ENCODE results near the gene GRM4.

Gene GRM4

DNA sequence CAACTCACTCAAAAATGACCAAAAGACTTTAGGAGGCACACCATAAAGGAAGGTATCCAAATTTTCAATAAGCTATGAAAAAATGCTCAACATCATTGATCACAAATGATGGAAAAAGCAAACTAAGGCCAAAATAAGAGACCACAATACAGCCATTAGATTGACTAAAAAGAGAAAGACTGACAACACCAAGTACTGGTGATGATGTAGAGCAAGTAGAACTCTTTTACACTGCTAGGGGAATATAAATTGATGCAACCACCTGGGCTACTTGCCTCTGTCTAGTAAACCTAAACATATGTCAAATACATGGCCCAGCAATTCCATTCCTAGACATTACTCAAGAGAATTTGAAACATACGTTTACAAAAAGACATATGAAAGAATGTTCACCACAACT lies 148.6 kb downstream of the GRM4 start:
- DNase-seq (ENCODE audit: low read depth), result no peak
- TF ChIP-seq, protein P1, sequence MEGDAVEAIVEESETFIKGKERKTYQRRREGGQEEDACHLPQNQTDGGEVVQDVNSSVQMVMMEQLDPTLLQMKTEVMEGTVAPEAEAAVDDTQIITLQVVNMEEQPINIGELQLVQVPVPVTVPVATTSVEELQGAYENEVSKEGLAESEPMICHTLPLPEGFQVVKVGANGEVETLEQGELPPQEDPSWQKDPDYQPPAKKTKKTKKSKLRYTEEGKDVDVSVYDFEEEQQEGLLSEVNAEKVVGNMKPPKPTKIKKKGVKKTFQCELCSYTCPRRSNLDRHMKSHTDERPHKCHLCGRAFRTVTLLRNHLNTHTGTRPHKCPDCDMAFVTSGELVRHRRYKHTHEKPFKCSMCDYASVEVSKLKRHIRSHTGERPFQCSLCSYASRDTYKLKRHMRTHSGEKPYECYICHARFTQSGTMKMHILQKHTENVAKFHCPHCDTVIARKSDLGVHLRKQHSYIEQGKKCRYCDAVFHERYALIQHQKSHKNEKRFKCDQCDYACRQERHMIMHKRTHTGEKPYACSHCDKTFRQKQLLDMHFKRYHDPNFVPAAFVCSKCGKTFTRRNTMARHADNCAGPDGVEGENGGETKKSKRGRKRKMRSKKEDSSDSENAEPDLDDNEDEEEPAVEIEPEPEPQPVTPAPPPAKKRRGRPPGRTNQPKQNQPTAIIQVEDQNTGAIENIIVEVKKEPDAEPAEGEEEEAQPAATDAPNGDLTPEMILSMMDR (IDR thresholded peaks at IDR 0.05; ENCODE audit: low read depth, low read length), result no peak
- TF ChIP-seq POLR2A (IDR thresholded peaks at IDR 0.05; ENCODE audit: extremely low read depth, insufficient read length) (no peak), MYC (IDR thresholded peaks at IDR 0.05; ENCODE audit: low read depth, low read length) (no peak)
- TF ChIP-seq, protein P2, sequence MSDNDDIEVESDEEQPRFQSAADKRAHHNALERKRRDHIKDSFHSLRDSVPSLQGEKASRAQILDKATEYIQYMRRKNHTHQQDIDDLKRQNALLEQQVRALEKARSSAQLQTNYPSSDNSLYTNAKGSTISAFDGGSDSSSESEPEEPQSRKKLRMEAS (IDR thresholded peaks at IDR 0.05; ENCODE audit: low read depth, low read length), result no peak
- H3K4me3 ChIP-seq (ENCODE audit: low read depth, low read length), result no peak overlapping the region

DNA sequence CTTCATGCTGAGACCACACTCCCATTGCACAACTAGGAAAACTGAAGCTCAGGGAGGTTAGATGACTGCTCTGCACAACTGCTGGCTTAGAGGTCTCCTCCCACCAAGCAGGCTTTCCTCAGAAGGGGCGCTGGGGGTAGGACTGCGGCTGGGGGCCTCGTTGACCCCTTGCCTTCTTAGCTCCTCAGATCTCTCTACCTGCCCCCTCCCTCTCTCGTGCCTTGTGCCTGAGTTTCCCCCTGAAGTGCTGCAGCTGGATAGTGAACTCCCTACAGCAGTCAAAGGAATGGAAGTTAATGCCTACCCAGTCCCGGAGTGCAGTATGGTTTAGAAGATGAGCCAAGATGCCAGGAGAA lies 149.8 kb downstream of the GRM4 start:
- peak; percentile 35 for DNase-seq (ENCODE audit: low read depth)
- TF ChIP-seq POLR2A (IDR thresholded peaks at IDR 0.05; ENCODE audit: extremely low read depth, insufficient read length), result no peak
- 0 out of 2 replicates have a peak, but pooled peaks have one; percentile 0 for TF ChIP-seq MYC (IDR thresholded peaks at IDR 0.05; ENCODE audit: low read depth, low read length)
- no peak overlapping the region for H3K4me3 ChIP-seq (ENCODE audit: low read depth, low read length)

DNA sequence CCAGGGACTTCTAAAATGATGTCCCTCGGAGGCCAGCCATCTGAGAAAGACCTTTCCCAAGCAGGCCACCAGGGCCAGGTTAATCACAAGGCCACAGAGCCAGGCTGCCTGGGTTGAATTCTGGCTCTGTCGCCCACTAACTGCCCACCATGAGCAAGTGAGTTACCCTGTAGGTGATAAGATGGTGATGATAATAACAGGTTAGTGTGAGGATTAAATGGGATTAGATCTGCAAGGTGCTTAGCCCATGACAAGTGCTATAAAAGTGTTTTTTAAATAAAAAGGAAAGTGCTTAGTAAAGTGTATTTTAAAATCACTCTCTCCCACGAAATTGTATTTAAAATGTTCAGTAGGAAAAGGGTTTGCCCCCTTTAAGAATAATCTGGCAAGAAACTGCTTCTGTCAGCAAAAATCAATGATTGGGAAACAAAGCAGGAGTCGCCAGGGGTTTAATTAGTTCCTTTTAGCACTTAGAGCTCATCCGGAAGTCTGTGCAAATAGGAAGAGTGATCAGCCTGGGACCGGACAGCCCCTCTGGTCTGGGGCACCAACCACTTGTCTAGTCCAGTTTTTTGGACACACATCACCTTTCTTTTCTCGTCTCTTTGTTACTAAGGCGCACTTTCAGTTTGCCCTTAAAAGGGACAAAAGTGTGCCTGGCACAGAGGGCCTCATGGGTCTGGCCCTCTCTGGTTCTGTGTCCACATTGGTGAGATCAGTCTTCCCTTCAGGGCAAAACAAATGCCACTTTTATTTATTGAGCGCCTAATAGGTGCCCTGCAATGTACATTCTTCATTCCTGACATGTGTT lies 150.4 kb downstream of the GRM4 start:
- 0 out of 2 replicates have a peak, but pooled peaks have one; percentile 4 for TF ChIP-seq MYC (IDR thresholded peaks at IDR 0.05; ENCODE audit: low read depth, low read length)
- TF ChIP-seq, protein P1 (IDR thresholded peaks at IDR 0.05; ENCODE audit: low read depth, low read length), result no peak
- H3K4me3 ChIP-seq (ENCODE audit: low read depth, low read length), result no peak overlapping the region
- peak; percentile 56 for DNase-seq (ENCODE audit: low read depth)

DNA sequence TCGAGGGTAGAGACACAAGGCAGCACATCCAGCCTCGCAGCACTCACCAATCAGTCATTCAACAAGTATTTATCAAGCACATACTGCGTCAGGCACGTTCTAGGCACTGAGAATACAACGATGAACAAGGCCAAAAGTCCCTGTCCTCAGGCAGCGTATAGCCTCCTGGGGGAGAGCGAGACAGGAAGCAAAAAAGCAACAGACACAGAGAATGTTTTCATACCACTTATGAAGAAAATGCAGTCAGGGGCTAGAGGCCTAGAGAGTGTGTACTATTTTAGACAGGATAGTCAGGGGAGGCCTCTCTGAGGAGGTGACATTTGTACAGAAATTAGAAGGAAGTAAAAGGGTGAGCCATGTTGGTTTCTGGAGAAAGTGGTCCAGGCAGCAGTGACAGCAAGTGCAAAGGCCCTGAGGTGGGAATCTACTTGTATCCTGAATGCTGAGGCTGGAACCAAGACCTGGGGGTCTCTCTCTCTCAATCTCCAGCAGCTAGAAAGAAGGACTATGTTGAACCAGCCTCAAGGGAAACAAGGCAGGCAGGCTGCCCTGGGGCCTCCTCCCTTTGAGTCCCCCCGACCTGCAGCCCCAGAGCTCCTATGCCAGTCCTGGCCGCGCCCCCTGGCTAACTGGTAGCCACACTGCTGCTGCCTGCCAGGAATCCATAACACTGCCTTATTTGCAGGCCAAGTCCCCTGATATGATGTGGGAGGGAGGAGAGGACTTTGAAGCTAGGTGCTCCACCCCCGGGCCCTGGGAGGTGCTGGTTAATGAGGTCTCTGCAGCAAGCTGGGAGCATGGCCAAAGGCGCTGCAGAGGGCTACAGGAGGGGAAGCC lies 151.2 kb downstream of the GRM4 start:
- DNase-seq (ENCODE audit: low read depth), result peak; percentile 48
- no peak overlapping the region for H3K4me3 ChIP-seq (ENCODE audit: low read depth, low read length)

DNA sequence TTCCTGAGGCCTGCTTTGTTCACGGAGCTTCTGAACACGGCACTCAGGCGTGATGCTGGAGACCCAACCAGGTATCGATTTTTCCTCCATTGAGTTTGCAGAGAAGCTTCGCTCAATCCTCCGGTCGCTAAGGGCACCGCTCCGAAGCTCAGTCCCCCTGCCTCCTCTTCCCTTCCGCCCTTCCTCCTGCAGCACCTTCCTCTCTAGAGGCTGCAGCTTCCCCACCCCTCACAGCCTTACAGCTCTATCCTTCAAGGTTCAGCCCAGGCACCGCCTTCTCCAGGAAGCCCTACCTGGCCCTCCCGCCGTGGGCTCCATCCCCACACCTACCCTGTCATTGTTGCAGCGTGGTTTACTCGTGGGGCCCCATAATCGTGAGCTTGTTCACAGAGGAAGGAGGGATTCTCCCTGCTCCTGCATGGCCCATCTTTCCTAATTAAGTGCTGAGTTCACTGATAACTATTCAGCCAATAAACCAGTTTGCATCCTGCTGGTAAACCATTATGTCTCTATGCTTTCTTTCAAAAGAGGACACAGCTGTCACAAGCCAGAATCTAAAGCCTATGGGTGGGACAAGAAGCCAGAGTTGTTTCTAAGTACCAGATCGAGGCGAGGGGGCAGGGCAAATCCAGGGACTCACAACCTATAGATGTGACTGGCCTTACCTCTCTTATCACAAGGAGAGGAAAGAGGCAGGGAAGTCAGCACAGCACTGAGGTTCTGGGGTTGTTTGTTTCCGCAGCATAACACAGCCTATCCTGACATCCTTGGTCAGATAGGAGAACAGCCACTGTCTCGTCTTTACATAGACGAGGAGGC lies 152.0 kb downstream of the GRM4 start:
- DNase-seq (ENCODE audit: low read depth), result no peak
- TF ChIP-seq POLR2A (IDR thresholded peaks at IDR 0.05; ENCODE audit: extremely low read depth, insufficient read length) (no peak), MYC (IDR thresholded peaks at IDR 0.05; ENCODE audit: low read depth, low read length) (no peak)
- TF ChIP-seq, protein P2 (IDR thresholded peaks at IDR 0.05; ENCODE audit: low read depth, low read length), result no peak
- TF ChIP-seq, protein P1 (IDR thresholded peaks at IDR 0.05; ENCODE audit: low read depth, low read length), result no peak
- H3K4me3 ChIP-seq (ENCODE audit: low read depth, low read length), result no peak overlapping the region

More for the DNA sequence above, 151.2 kb downstream of the GRM4 start:
- TF ChIP-seq, protein P2 (IDR thresholded peaks at IDR 0.05; ENCODE audit: low read depth, low read length), result no peak
- TF ChIP-seq POLR2A (IDR thresholded peaks at IDR 0.05; ENCODE audit: extremely low read depth, insufficient read length) (no peak), MYC (IDR thresholded peaks at IDR 0.05; ENCODE audit: low read depth, low read length) (no peak)
- TF ChIP-seq, protein P1 (IDR thresholded peaks at IDR 0.05; ENCODE audit: low read depth, low read length), result no peak

DNA sequence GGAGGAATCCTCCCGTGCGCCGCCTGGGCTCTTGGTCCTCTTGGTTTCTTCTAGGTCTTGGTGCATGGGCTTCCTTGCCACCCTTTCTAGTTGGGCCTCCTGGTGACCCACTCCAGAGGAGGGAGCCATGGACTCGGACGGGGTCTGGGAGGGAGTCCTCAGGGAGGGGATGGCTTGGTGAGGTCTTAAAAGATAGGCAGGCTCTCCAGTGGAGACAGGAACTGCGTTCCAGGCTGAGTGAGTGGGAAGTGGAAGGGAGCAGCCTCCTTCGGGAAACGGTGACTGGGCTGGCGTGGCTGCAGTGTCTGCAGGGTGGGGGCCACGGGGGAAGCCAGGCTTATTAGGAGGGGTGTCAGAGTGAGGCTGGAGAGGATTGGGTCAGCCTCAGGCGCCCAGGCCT lies 152.8 kb downstream of the GRM4 start:
- DNase-seq (ENCODE audit: low read depth), result no peak
- H3K4me3 ChIP-seq (ENCODE audit: low read depth, low read length), result no peak overlapping the region
- TF ChIP-seq MYC (IDR thresholded peaks at IDR 0.05; ENCODE audit: low read depth, low read length), result no peak

Measured in NB4 (cell line).